Karpas-422 (cell line): ENCODE results near the gene CEP295NL. TPM values are rescaled to one million over a fixed set of nuclear protein-coding genes. Genes with fewer than 3 reads are reported as not detected.
"Not testable (repeated sequence)": the region's sequence is repeated elsewhere in the genome, so short reads cannot be mapped to it uniquely, and the experiment has no call there.

Source experiments
- DNase-seq: peaks from one replicate; pipeline ENCODE4 v3.0.0-alpha.2; 2015
- H2AFZ ChIP-seq: fragments of 200-600 bp; sonication (generic); 2 replicates; pipeline ENCODE4 v1.6.1; 2014; ENCODE audit warnings: antibody characterized with exemption, low read length, mixed read lengths
- H3K27ac ChIP-seq: fragments of 200-600 bp; sonication (generic); 2 replicates; pipeline ENCODE4 v1.5.1; 2014; ENCODE audit warnings: mild to moderate bottlenecking, low read length, moderate library complexity
- H3K27me3 ChIP-seq: fragments of 200-600 bp; sonication (generic); 2 replicates; pipeline ENCODE4 v1.6.1; 2014; ENCODE audit warnings: low read length, mixed read lengths
- H3K36me3 ChIP-seq: fragments of 200-600 bp; sonication (generic); 2 replicates; pipeline ENCODE4 v1.6.1; 2014; ENCODE audit warnings: low read length, mixed read lengths; ENCODE audit not compliant: insufficient read depth
- H3K4me1 ChIP-seq: fragments of 200-600 bp; sonication (generic); 2 replicates; pipeline ENCODE4 v1.6.1; 2014; ENCODE audit warnings: mild to moderate bottlenecking, low read length, mixed read lengths
- H3K4me2 ChIP-seq: fragments of 200-600 bp; sonication (generic); 2 replicates; pipeline ENCODE4 v1.6.1; 2014; ENCODE audit warnings: low read length, low read depth, mild to moderate bottlenecking; ENCODE audit not compliant: poor library complexity, severe bottlenecking
- H3K4me3 ChIP-seq: fragments of 200-600 bp; sonication (generic); 2 replicates; pipeline ENCODE4 v1.5.1; 2014; ENCODE audit warnings: mild to moderate bottlenecking, antibody characterized with exemption, low read length, mixed read lengths
- H3K79me2 ChIP-seq: fragments of 200-600 bp; sonication (generic); 2 replicates; pipeline ENCODE4 v1.6.1; 2014; ENCODE audit warnings: mild to moderate bottlenecking, low read length, mixed read lengths
- H3K9ac ChIP-seq: fragments of 200-600 bp; sonication (generic); 2 replicates; pipeline ENCODE4 v1.6.0; 2014; ENCODE audit warnings: low read length
- H3K9me2 ChIP-seq: fragments of 200-600 bp; sonication (generic), shearing (Covaris generic); replicated peaks from 2 replicates; pipeline ENCODE4 v1.6.0; 2014; ENCODE audit warnings: mild to moderate bottlenecking, low read length, moderate library complexity; ENCODE audit not compliant: insufficient read depth
- H3K9me3 ChIP-seq: fragments of 300-700, 200-600 bp; sonication (generic); 2 replicates; pipeline ENCODE4 v1.6.1; 2014; ENCODE audit warnings: low read length, mixed read lengths
- H4K20me1 ChIP-seq: fragments of 200-600 bp; sonication (generic); 2 replicates; pipeline ENCODE4 v1.6.1; 2014; ENCODE audit warnings: mild to moderate bottlenecking, antibody characterized with exemption, low read length, low read depth; ENCODE audit not compliant: insufficient read depth
- total RNA-seq: library from RNA; depleted of rRNA; stranded (reverse); fragments of >200 nt; shearing (Covaris generic); gene quantifications from 2 replicates; pipeline ENCODE4 v1.2.3, GENCODE V29; 2014; ENCODE audit warnings: low replicate concordance

Gene CEP295NL
- total RNA-seq, 1 experiment from 2014 or later, result not detected

GRCh38 chr17:78915872-78916632 is 13.1 kb upstream of the CEP295NL start:
- Histone ChIP-seq H3K4me1 (no peaks in the 10 kb centered on the region), H3K27ac (no peak overlapping the region), H3K36me3 (no peaks in the 10 kb centered on the region), H2AFZ (no peak overlapping the region), H3K27me3 (no peaks in the 10 kb centered on the region), H4K20me1 (no peaks in the 10 kb centered on the region), H3K4me2 (no peak overlapping the region), H3K79me2 (no peaks in the 10 kb centered on the region), H3K4me3 (no peak overlapping the region), H3K9me3 (no peaks in the 10 kb centered on the region), H3K9ac (no peak overlapping the region), H3K9me2 (no peaks in the 10 kb centered on the region)
- DNase-seq, result no peak

GRCh38 chr17:78913115-78913514 is 10.1 kb upstream of the CEP295NL start:
- Histone ChIP-seq H3K27me3 (no peaks in the 10 kb centered on the region), H3K9me2 (no peaks in the 10 kb centered on the region), H3K9ac (no peak overlapping the region), H2AFZ (no peak overlapping the region), H3K4me2 (no peak overlapping the region), H3K4me1 (no peaks in the 10 kb centered on the region), H3K27ac (no peak overlapping the region), H4K20me1 (no peaks in the 10 kb centered on the region), H3K79me2 (no peaks in the 10 kb centered on the region), H3K36me3 (no peaks in the 10 kb centered on the region), H3K4me3 (no peak overlapping the region), H3K9me3 (no peaks in the 10 kb centered on the region)
- DNase-seq, result no peak

GRCh38 chr17:78912082-78912481 is 9.1 kb upstream of the CEP295NL start:
- Histone ChIP-seq H3K9ac (no peak overlapping the region), H3K4me3 (no peak overlapping the region), H3K27me3 (no peaks in the 10 kb centered on the region), H3K9me2 (no peaks in the 10 kb centered on the region), H3K36me3 (no peaks in the 10 kb centered on the region), H2AFZ (no peak overlapping the region), H3K4me1 (no peaks in the 10 kb centered on the region), H4K20me1 (no peaks in the 10 kb centered on the region), H3K79me2 (no peaks in the 10 kb centered on the region), H3K4me2 (no peak overlapping the region), H3K27ac (no peak overlapping the region), H3K9me3 (no peaks in the 10 kb centered on the region)
- no peak for DNase-seq

GRCh38 chr17:78911543-78911942 is 8.5 kb upstream of the CEP295NL start:
- not testable (repeated sequence) for H4K20me1 ChIP-seq, H3K79me2 ChIP-seq, H3K9me3 ChIP-seq, DNase-seq, H3K27me3 ChIP-seq, H3K36me3 ChIP-seq, H3K4me3 ChIP-seq, H3K9ac ChIP-seq, H3K4me1 ChIP-seq, H3K4me2 ChIP-seq, H2AFZ ChIP-seq, H3K27ac ChIP-seq, H3K9me2 ChIP-seq

- H3K9ac ChIP-seq, result no peak overlapping the region
- H3K79me2 ChIP-seq, result no peaks in the 10 kb centered on the region
- H4K20me1 ChIP-seq, result no peaks in the 10 kb centered on the region
Observed at GRCh38 chr17:78910497-78911284, 7.7 kb upstream of the CEP295NL start.

GRCh38 chr17:78908426-78908825 is 5.4 kb upstream of the CEP295NL start:
- Histone ChIP-seq H3K9me3 (no peaks in the 10 kb centered on the region), H3K4me2 (no peak overlapping the region), H3K9me2 (no peaks in the 10 kb centered on the region), H4K20me1 (no peaks in the 10 kb centered on the region), H3K27ac (no peak overlapping the region), H3K4me1 (no peaks in the 10 kb centered on the region), H3K4me3 (no peak overlapping the region), H3K79me2 (no peaks in the 10 kb centered on the region), H3K9ac (no peak overlapping the region), H2AFZ (no peak overlapping the region), H3K27me3 (no peaks in the 10 kb centered on the region), H3K36me3 (no peaks in the 10 kb centered on the region)
- DNase-seq, result no peak

More at GRCh38 chr17:78910497-78911284, 7.7 kb upstream of the CEP295NL start:
- DNase-seq, result no peak
- H3K4me2 ChIP-seq, result no peak overlapping the region
- no peak overlapping the region for H3K27ac ChIP-seq
- no peak overlapping the region for H3K4me3 ChIP-seq
- no peaks in the 10 kb centered on the region for H3K9me3 ChIP-seq
- H3K9me2 ChIP-seq, result no peaks in the 10 kb centered on the region
- H2AFZ ChIP-seq, result no peak overlapping the region
- no peaks in the 10 kb centered on the region for H3K27me3 ChIP-seq
- no peaks in the 10 kb centered on the region for H3K36me3 ChIP-seq
- no peaks in the 10 kb centered on the region for H3K4me1 ChIP-seq

GRCh38 chr17:78905541-78905940 is 2.5 kb upstream of the CEP295NL start:
- Histone ChIP-seq H3K4me1 (no peaks in the 10 kb centered on the region), H3K79me2 (no peaks in the 10 kb centered on the region), H3K9me3 (no peaks in the 10 kb centered on the region), H3K36me3 (no peaks in the 10 kb centered on the region), H4K20me1 (no peaks in the 10 kb centered on the region), H3K4me3 (no peak overlapping the region), H3K27ac (no peak overlapping the region), H3K9me2 (no peaks in the 10 kb centered on the region), H3K4me2 (no peak overlapping the region), H3K9ac (no peak overlapping the region), H3K27me3 (no peaks in the 10 kb centered on the region), H2AFZ (no peak overlapping the region)
- DNase-seq, result no peak

GRCh38 chr17:78905116-78905515 is 2.1 kb upstream of the CEP295NL start:
- no peak for DNase-seq
- no peaks in the 10 kb centered on the region for H3K79me2 ChIP-seq

More at GRCh38 chr17:78905116-78905515, 2.1 kb upstream of the CEP295NL start:
- Histone ChIP-seq H3K4me3 (no peak overlapping the region), H4K20me1 (no peaks in the 10 kb centered on the region), H3K9ac (no peak overlapping the region), H3K36me3 (no peaks in the 10 kb centered on the region), H2AFZ (no peak overlapping the region), H3K9me2 (no peaks in the 10 kb centered on the region), H3K9me3 (no peaks in the 10 kb centered on the region), H3K4me1 (no peaks in the 10 kb centered on the region), H3K27me3 (no peaks in the 10 kb centered on the region), H3K4me2 (no peak overlapping the region), H3K27ac (no peak overlapping the region)
